ENCODE results near the gene KRTAP4-7. TPM values are rescaled to one million over a fixed set of nuclear protein-coding genes. Genes with fewer than 3 reads are reported as not detected.
"Not testable (repeated sequence)": the region's sequence is repeated elsewhere in the genome, so short reads cannot be mapped to it uniquely, and the experiment has no call there.

KRTAP4-7 gene
- polyA plus RNA-seq, 1 experiment: not detected

GRCh38 chr17:41048441-41048840 is 35.5 kb upstream of the KRTAP4-7 start:
- peak; percentile 76 for DNase-seq (ENCODE audit: low read depth)
- Histone ChIP-seq H3K36me3 (ENCODE audit: control insufficient read depth, insufficient read depth, low read length) (no peaks in the 10 kb centered on the region), H3K27me3 (ENCODE audit: control insufficient read depth, insufficient read depth, low read length) (no peaks in the 10 kb centered on the region), H3K4me3 (ENCODE audit: low read depth, low read length) (no peak overlapping the region)
- POLR2A ChIA-PET: interaction anchor here (0.6 to 1.0 kb wide), 5 partner anchors 11 to 369 kb away, joined by 3 read pairs; partner anchors contain the start of gene KRTAP2-3
- TF ChIP-seq, protein P1, sequence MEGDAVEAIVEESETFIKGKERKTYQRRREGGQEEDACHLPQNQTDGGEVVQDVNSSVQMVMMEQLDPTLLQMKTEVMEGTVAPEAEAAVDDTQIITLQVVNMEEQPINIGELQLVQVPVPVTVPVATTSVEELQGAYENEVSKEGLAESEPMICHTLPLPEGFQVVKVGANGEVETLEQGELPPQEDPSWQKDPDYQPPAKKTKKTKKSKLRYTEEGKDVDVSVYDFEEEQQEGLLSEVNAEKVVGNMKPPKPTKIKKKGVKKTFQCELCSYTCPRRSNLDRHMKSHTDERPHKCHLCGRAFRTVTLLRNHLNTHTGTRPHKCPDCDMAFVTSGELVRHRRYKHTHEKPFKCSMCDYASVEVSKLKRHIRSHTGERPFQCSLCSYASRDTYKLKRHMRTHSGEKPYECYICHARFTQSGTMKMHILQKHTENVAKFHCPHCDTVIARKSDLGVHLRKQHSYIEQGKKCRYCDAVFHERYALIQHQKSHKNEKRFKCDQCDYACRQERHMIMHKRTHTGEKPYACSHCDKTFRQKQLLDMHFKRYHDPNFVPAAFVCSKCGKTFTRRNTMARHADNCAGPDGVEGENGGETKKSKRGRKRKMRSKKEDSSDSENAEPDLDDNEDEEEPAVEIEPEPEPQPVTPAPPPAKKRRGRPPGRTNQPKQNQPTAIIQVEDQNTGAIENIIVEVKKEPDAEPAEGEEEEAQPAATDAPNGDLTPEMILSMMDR (IDR thresholded peaks at IDR 0.05; ENCODE audit: insufficient read depth, low read depth, low read length): no peak
- CTCF ChIA-PET: interaction anchor here (0.6 to 1.8 kb wide), 8 partner anchors 9 to 500 kb away, joined by 3 to 6 read pairs (median 4); partner anchors contain the start of gene KRTAP2-4

DNA sequence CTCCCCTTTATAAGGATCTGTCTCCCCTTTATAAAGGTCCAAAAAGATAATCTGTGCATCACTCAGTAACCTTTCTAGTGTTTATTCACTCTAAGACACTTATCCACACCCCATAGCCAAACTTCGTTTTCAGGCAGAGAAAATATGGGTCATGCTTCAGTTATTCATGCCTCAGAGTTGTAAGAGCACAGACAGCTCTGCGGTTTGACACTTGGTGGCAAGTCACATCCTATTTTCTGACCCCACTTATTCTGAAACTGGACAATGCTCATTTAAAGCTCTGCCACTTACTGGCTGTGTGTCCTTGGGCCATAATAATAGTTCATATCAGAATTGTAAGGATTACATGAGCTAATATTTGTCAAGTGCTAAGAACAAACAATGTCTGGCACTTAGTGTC is 34.8 kb upstream of the KRTAP4-7 start:
- CTCF ChIA-PET: interaction anchor here (0.9 to 1.6 kb wide), 4 partner anchors 31 to 500 kb away, joined by 3 to 5 read pairs (median 4); no protein-coding TSS in a partner anchor
- no peak overlapping the region for H3K4me3 ChIP-seq (ENCODE audit: low read depth, low read length)
- POLR2A ChIA-PET: interaction anchor here (0.5 to 1.0 kb wide), 4 partner anchors 10 to 304 kb away, joined by 3 to 4 read pairs (median 4); no protein-coding TSS in a partner anchor
- DNase-seq (ENCODE audit: low read depth): peak; percentile 85
- H3K36me3 ChIP-seq (ENCODE audit: control insufficient read depth, insufficient read depth, low read length): no peaks in the 10 kb centered on the region
- TF ChIP-seq, protein P1 (IDR thresholded peaks at IDR 0.05; ENCODE audit: insufficient read depth, low read depth, low read length): no peak
- no peaks in the 10 kb centered on the region for H3K27me3 ChIP-seq (ENCODE audit: control insufficient read depth, insufficient read depth, low read length)

DNA sequence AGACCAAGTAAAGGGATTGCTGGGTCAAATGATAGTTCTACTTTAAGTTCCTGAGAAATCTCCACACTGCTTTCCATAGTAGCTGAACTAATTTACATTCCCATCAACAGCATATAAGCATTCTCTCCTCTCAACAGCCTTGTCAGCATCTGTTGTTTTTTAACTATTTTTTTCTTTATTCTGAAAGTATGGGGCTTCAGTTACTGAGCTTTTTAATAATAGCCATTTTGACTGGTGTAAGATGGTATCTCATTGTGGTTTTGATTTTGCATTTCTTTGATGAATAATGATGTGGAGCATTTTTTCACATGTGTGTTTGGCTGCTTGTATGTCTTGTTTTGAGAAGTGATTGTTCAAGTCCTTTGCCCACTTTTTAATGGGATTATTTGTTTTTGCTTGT is 31.4 kb upstream of the KRTAP4-7 start:
- Histone ChIP-seq H3K4me3 (ENCODE audit: low read depth, low read length) (no peak overlapping the region), H3K27me3 (ENCODE audit: control insufficient read depth, insufficient read depth, low read length) (no peaks in the 10 kb centered on the region), H3K36me3 (ENCODE audit: control insufficient read depth, insufficient read depth, low read length) (no peaks in the 10 kb centered on the region)
- ChIA-PET POLR2A (no interaction called here), CTCF (no interaction called here)
- TF ChIP-seq, protein P1 (IDR thresholded peaks at IDR 0.05; ENCODE audit: insufficient read depth, low read depth, low read length): no peak
- no peak for DNase-seq (ENCODE audit: low read depth)

- ChIA-PET POLR2A (no interaction called here), CTCF (no interaction called here)
- DNase-seq (ENCODE audit: low read depth): no peak
- no peak overlapping the region for H3K4me3 ChIP-seq (ENCODE audit: low read depth, low read length)
- TF ChIP-seq, protein P1 (IDR thresholded peaks at IDR 0.05; ENCODE audit: insufficient read depth, low read depth, low read length): no peak
- no peaks in the 10 kb centered on the region; the same call in 1 of the 2 replicates for H3K36me3 ChIP-seq (ENCODE audit: control insufficient read depth, insufficient read depth, low read length)
- no peaks in the 10 kb centered on the region for H3K27me3 ChIP-seq (ENCODE audit: control insufficient read depth, insufficient read depth, low read length)
Measured at GRCh38 chr17:41054025-41054424, 29.9 kb upstream of the KRTAP4-7 start.

DNA sequence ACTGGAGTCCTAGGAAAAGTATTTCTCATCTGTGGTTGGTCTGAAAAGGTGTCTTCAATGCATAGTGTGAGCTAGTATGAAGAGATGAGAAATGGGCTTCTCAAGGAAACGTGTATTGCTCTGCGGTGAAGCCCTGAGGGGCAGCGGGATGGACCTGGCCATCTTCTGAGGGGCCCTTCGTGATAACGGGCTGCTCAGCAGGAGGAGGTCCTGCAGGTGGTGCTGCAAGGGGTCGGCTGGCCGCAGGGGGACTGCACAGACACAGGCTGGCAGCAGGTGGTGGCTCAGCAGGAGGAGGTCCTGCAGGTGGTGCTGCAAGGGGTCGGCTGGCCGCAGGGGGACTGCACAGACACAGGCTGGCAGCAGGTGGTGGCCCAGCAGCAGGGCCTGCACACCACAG is 29.4 kb upstream of the KRTAP4-7 start:
- CTCF ChIA-PET; H3K36me3 ChIP-seq (ENCODE audit: control insufficient read depth, insufficient read depth, low read length); DNase-seq (ENCODE audit: low read depth); H3K27me3 ChIP-seq (ENCODE audit: control insufficient read depth, insufficient read depth, low read length); POLR2A ChIA-PET; H3K4me3 ChIP-seq (ENCODE audit: low read depth, low read length): not testable (repeated sequence)

DNA sequence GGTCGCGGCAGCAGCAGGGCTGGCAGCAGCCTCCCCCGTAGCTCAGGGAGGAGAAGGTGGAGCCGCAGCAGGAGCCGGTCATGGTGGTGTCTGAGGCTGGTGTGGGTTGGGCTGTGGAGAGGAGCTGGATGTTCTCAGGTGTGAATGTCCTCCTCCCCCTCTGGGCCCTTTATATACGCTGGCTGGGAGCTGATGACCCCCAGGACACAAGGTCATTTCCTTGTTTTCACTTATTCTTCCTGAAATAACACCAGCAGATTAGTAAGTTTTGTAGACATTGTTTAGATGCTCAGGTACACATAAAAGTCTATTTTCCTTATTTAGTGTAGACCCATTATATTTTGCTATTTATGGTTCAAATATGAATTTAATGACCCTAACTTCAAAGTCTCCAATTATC is 28.8 kb upstream of the KRTAP4-7 start, which contains the start of gene KRTAP2-2:
Gene KRTAP2-2 (minus strand): TSS at position 101 of the 400 bp plus-strand sequence. CDS start 19 bp downstream, at position 82.
- H3K36me3 ChIP-seq (ENCODE audit: control insufficient read depth, insufficient read depth, low read length); DNase-seq (ENCODE audit: low read depth); H3K27me3 ChIP-seq (ENCODE audit: control insufficient read depth, insufficient read depth, low read length); POLR2A ChIA-PET; H3K4me3 ChIP-seq (ENCODE audit: low read depth, low read length): not testable (repeated sequence)
- CTCF ChIA-PET: interaction anchor here (1.5 kb wide), 1 partner anchor 594 kb away, joined by 5 read pairs; no protein-coding TSS in a partner anchor

Measured in BJ (cell line).